ENCODE results near the gene SKP1.

GRCh38 chr5:134206627-134207160 is 29.9 kb upstream of the SKP1 start:
- TF ChIP-seq, protein P1, sequence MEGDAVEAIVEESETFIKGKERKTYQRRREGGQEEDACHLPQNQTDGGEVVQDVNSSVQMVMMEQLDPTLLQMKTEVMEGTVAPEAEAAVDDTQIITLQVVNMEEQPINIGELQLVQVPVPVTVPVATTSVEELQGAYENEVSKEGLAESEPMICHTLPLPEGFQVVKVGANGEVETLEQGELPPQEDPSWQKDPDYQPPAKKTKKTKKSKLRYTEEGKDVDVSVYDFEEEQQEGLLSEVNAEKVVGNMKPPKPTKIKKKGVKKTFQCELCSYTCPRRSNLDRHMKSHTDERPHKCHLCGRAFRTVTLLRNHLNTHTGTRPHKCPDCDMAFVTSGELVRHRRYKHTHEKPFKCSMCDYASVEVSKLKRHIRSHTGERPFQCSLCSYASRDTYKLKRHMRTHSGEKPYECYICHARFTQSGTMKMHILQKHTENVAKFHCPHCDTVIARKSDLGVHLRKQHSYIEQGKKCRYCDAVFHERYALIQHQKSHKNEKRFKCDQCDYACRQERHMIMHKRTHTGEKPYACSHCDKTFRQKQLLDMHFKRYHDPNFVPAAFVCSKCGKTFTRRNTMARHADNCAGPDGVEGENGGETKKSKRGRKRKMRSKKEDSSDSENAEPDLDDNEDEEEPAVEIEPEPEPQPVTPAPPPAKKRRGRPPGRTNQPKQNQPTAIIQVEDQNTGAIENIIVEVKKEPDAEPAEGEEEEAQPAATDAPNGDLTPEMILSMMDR (IDR thresholded peaks at IDR 0.05; ENCODE audit: borderline replicate concordance, extremely low read depth, low read length, poor library complexity, severe bottlenecking): no peak
- TF ChIP-seq EZH2 (IDR thresholded peaks at IDR 0.05; ENCODE audit: borderline replicate concordance, low read depth, low read length, severe bottlenecking): no peak
